ENCODE results near the gene MSANTD7. TPM values are rescaled to one million over a fixed set of nuclear protein-coding genes. Genes with fewer than 3 reads are reported as not detected.
A peak's percentile ranks its signal among the peaks of the same experiment; 100 is the strongest.

Gene MSANTD7
- total and polyA plus RNA-seq, 2 of the 13 experiments (the other 11 are each of a cell fraction or from before 2014, with no cell fraction given): 3.7 to 16.7 TPM

GRCh38 chr10:14878266-14879123 is 40.4 kb downstream of the MSANTD7 start, which contains the start of gene SUV39H2 (continued):
- TF ChIP-seq, protein P1, sequence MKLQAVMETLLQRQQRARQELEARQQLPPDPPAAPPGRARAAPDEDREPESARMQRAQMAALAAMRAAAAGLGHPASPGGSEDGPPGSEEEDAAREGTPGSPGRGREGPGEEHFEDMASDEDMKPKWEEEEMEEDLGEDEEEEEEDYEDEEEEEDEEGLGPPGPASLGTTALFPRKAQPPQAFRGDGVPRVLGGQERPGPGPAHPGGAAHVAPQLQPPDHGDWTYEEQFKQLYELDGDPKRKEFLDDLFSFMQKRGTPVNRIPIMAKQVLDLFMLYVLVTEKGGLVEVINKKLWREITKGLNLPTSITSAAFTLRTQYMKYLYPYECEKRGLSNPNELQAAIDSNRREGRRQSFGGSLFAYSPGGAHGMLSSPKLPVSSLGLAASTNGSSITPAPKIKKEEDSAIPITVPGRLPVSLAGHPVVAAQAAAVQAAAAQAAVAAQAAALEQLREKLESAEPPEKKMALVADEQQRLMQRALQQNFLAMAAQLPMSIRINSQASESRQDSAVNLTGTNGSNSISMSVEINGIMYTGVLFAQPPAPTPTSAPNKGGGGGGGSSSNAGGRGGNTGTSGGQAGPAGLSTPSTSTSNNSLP (IDR thresholded peaks at IDR 0.05; ENCODE audit: low read depth, low read length): no peak; the same call in 1 of the 2 replicates
- TF ChIP-seq, protein P2, sequence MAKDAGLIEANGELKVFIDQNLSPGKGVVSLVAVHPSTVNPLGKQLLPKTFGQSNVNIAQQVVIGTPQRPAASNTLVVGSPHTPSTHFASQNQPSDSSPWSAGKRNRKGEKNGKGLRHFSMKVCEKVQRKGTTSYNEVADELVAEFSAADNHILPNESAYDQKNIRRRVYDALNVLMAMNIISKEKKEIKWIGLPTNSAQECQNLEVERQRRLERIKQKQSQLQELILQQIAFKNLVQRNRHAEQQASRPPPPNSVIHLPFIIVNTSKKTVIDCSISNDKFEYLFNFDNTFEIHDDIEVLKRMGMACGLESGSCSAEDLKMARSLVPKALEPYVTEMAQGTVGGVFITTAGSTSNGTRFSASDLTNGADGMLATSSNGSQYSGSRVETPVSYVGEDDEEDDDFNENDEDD (CRISPR knock-in tag; IDR thresholded peaks at IDR 0.05; ENCODE audit: borderline replicate concordance): peak; percentile 94
- no peak for TF ChIP-seq PCBP1 (IDR thresholded peaks at IDR 0.05; ENCODE audit: borderline replicate concordance, low read depth, low read length)
- peak; percentile 96 for TF ChIP-seq YY1 (IDR thresholded peaks at IDR 0.05; ENCODE audit: insufficient read depth, insufficient replicate concordance, low read depth, low read length)
- TF ChIP-seq EZH2 (conservative IDR thresholded peaks at IDR 0.05; ENCODE audit: low read depth, low read length): no peak
- TF ChIP-seq GLI4 (CRISPR knock-in tag; IDR thresholded peaks at IDR 0.05; ENCODE audit: borderline replicate concordance): 0 out of 2 replicates have a peak, but pooled peaks have one; percentile 40
- peak; percentile 97 for TF ChIP-seq ARID4A (CRISPR knock-in tag; IDR thresholded peaks at IDR 0.05; ENCODE audit: borderline replicate concordance)
- peak; percentile 85 for TF ChIP-seq ZBTB7B (CRISPR knock-in tag; IDR thresholded peaks at IDR 0.05)
- peak; percentile 68 for TF ChIP-seq KMT2A (CRISPR knock-in tag; IDR thresholded peaks at IDR 0.05)
- peak; percentile 93 for TF ChIP-seq ZNF274 (CRISPR knock-in tag; IDR thresholded peaks at IDR 0.05)
- TF ChIP-seq NR2F6 (IDR thresholded peaks at IDR 0.05): no peak
- no peak for TF ChIP-seq NR2F6 (CRISPR knock-in tag; IDR thresholded peaks at IDR 0.05)
- no peak; the same call in none of the 2 replicates for TF ChIP-seq ZNF747 (CRISPR knock-in tag; IDR thresholded peaks at IDR 0.05; ENCODE audit: borderline replicate concordance)
- peak; percentile 34; the same call in 1 of the 2 replicates for TF ChIP-seq SKIL (CRISPR knock-in tag; IDR thresholded peaks at IDR 0.05; ENCODE audit: borderline replicate concordance)
- TF ChIP-seq, protein P3, sequence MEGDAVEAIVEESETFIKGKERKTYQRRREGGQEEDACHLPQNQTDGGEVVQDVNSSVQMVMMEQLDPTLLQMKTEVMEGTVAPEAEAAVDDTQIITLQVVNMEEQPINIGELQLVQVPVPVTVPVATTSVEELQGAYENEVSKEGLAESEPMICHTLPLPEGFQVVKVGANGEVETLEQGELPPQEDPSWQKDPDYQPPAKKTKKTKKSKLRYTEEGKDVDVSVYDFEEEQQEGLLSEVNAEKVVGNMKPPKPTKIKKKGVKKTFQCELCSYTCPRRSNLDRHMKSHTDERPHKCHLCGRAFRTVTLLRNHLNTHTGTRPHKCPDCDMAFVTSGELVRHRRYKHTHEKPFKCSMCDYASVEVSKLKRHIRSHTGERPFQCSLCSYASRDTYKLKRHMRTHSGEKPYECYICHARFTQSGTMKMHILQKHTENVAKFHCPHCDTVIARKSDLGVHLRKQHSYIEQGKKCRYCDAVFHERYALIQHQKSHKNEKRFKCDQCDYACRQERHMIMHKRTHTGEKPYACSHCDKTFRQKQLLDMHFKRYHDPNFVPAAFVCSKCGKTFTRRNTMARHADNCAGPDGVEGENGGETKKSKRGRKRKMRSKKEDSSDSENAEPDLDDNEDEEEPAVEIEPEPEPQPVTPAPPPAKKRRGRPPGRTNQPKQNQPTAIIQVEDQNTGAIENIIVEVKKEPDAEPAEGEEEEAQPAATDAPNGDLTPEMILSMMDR (CRISPR knock-in tag; IDR thresholded peaks at IDR 0.05): peak; percentile 53
- TF ChIP-seq GATAD2A (CRISPR knock-in tag; IDR thresholded peaks at IDR 0.05): peak; percentile 17; the same call in 1 of the 2 replicates
- no peak for TF ChIP-seq ZNF383 (CRISPR knock-in tag; IDR thresholded peaks at IDR 0.05; ENCODE audit: borderline replicate concordance)
